ENCODE results near the gene CXCR5. TPM values are rescaled to one million over a fixed set of nuclear protein-coding genes. Genes with fewer than 3 reads are reported as not detected.

CXCR5 gene
- total RNA-seq, 2 donors from 2014 or later = not detected

DNA sequence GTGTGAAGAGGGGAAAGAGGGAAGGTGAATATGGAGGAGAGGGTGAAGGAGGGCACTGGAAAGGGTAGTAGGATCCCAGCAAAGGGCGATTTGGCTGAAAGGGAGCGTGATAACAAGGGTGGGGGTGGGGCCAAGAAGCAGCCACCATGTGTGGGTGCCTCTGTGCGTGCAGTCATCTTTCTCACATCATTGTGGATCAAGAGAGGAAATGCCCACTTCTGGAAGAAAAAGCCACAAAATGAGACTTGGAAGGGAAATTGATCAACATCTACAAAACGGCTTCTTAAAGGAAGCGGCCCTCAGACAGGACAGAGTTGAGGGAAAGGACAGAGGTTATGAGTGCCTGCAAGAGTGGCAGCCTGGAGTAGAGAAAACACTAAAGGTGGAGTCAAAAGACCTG lies 1.2 kb upstream of the CXCR5 start:
- ATAC-seq (ENCODE audit: insufficient number of reproducible peaks, low FRiP score, low read depth) (no peak), DNase-seq (ENCODE audit: low spot score) (no peak)
- Histone ChIP-seq H3K9me3 (no peaks in the 10 kb centered on the region), H3K36me3 (no peaks in the 10 kb centered on the region), H3K27ac (peak overlapping the region; percentile 93 to 98), H3K4me3 (no peak overlapping the region), H3K27me3 (replicated peaks; ENCODE audit: insufficient read depth) (no peaks in the 10 kb centered on the region), H3K4me1 (ENCODE audit: control insufficient read depth in 1 of 2, low read depth in 2 of 2) (peaks cover 12 to 50% of the 10 kb centered on the region in 2 donors)
- TF ChIP-seq CTCF (IDR thresholded peaks at IDR 0.05) = no peak

- H3K27me3 ChIP-seq (replicated peaks; ENCODE audit: insufficient read depth) = no peaks in the 10 kb centered on the region
- ATAC-seq (ENCODE audit: insufficient number of reproducible peaks, low FRiP score, low read depth) (no peak), DNase-seq (ENCODE audit: low spot score) (no peak)
- H3K9me3 ChIP-seq = no peaks in the 10 kb centered on the region
- no peaks in the 10 kb centered on the region for H3K36me3 ChIP-seq
- H3K4me3 ChIP-seq = no peak overlapping the region
- peak overlapping the region; percentile 93 to 98 for H3K27ac ChIP-seq
- peaks cover 13 to 51% of the 10 kb centered on the region in 2 donors for H3K4me1 ChIP-seq (ENCODE audit: control insufficient read depth in 1 of 2, low read depth in 2 of 2)
- no peak for TF ChIP-seq CTCF (IDR thresholded peaks at IDR 0.05)
Measured at GRCh38 chr11:118883004-118883367, 706 bp upstream of the CXCR5 start.

DNA sequence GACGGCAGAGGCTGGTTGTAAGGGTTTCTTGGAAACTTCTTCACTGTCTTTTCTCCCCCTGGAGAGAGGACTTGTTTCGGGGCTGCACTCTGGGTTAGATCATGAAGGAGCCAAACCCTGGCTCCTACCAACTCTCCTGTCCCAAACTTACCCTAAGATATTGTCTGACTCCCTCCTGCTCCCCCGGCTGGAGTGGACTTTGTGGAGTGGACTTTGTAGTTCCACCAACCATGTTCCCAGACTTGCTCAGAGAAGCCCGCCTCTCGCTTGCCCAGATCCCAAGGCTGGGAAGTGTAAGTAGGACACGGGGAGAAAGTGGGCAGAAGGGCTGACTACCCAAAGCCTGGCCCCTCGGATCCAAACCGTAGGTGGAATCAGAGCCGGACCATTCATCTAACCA lies 1.2 kb downstream of the CXCR5 start:
- no peak overlapping the region for H3K4me3 ChIP-seq
- DNase-seq (ENCODE audit: low spot score) (no peak), ATAC-seq (ENCODE audit: insufficient number of reproducible peaks, low FRiP score, low read depth) (no peak)
- H3K27ac ChIP-seq = peak overlapping the region; percentile 93 to 98
- peaks cover 30 to 68% of the 10 kb centered on the region in 2 donors for H3K4me1 ChIP-seq (ENCODE audit: control insufficient read depth in 1 of 2, low read depth in 2 of 2)
- no peak for TF ChIP-seq CTCF (IDR thresholded peaks at IDR 0.05)
- no peaks in the 10 kb centered on the region for H3K27me3 ChIP-seq (replicated peaks; ENCODE audit: insufficient read depth)
- no peaks in the 10 kb centered on the region for H3K36me3 ChIP-seq
- no peaks in the 10 kb centered on the region for H3K9me3 ChIP-seq

DNA sequence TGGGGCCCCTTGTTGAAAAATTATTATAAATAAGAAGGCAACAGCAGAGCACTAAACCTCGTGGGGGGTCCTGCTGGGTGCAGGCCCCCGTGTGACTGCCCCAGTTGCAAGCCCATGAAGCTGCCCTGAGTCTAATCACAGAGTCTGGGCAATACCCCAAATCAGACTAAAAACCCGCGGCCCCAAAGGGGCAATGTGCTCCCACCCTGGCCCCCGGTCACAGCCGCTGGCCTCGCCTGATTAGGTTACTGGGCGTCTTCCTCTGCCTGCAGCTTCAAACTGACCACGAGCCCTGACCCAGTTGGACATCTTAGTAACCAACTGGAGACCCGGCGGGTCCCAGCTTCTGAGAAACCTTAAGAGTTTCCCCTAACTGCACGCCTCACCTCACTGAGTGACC lies 1.6 kb downstream of the CXCR5 start:
- H3K4me1 ChIP-seq (ENCODE audit: control insufficient read depth in 1 of 2, low read depth in 2 of 2) = peaks cover 33 to 72% of the 10 kb centered on the region in 2 donors
- no peak for TF ChIP-seq CTCF (IDR thresholded peaks at IDR 0.05)
- H3K27ac ChIP-seq = peak overlapping the region; percentile 93 to 98
- H3K4me3 ChIP-seq = no peak overlapping the region
- H3K9me3 ChIP-seq = no peaks in the 10 kb centered on the region
- H3K27me3 ChIP-seq (replicated peaks; ENCODE audit: insufficient read depth) = no peaks in the 10 kb centered on the region
- no peak for DNase-seq (ENCODE audit: low spot score)
- ATAC-seq (ENCODE audit: insufficient number of reproducible peaks, low FRiP score, low read depth) = no peak
- no peaks in the 10 kb centered on the region for H3K36me3 ChIP-seq

GRCh38 chr11:118885831-118886565 lies 2.3 kb downstream of the CXCR5 start:
- DNase-seq (ENCODE audit: low spot score) (no peak), ATAC-seq (ENCODE audit: insufficient number of reproducible peaks, low FRiP score, low read depth) (no peak)
- Histone ChIP-seq H3K36me3 (no peaks in the 10 kb centered on the region), H3K4me1 (ENCODE audit: control insufficient read depth in 1 of 2, low read depth in 2 of 2) (peaks cover 34 to 79% of the 10 kb centered on the region in 2 donors), H3K9me3 (no peaks in the 10 kb centered on the region), H3K27ac (peak overlapping the region; percentile 93 to 98), H3K4me3 (peak overlapping the region; percentile 68), H3K27me3 (replicated peaks; ENCODE audit: insufficient read depth) (no peaks in the 10 kb centered on the region)
- TF ChIP-seq CTCF (IDR thresholded peaks at IDR 0.05) = no peak

All from thoracic aorta (tissue), 2 donors.